OCI-LY1 (cell line): ENCODE results near the gene GLI3.

ENCODE experiments used
- CTCF ChIP-seq: fragments of 200-600 bp; sonication (generic), shearing (Covaris generic); IDR thresholded peaks from 2 replicates; pipeline ENCODE4 v1.5.1; 2017; ENCODE audit warnings: mild to moderate bottlenecking, antibody characterized with exemption, low read length, moderate library complexity, mixed read lengths
- EZH2 ChIP-seq: fragments of 200-600 bp; sonication (generic), shearing (Covaris generic); IDR thresholded peaks from 2 replicates; pipeline ENCODE4 v1.8.0; 2017; ENCODE audit warnings: borderline replicate concordance, mixed run types, mild to moderate bottlenecking, antibody characterized with exemption, low read length, moderate library complexity, mixed read lengths

DNA sequence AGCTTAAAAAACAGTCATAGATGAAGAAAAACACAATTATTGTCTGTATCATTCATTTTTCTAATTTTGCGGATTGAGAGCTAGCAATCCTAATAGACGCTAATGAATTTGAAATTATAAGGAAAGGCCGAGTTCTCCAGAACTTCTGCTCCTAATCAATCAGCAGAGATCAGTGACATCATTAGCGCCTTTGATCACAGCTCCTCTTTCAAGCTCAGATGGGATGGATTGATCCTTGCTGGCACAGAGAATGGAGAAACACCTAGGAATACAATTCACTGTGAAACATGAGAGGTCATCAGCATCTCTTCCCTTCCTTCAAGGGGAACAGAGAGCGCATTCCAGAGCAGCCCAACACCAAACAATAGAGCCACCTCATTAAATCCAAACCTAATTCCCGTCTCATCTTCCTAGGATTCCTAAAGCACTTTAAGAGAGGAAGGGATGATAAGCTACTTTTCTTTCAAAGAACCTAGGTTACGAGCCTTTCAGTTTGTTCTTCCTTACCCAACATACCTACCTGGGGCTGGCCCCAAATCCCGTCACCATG lies 24.4 kb downstream of the GLI3 start:
- TF ChIP-seq CTCF (no peak), EZH2 (no peak)
